GM06990 (cell line): ENCODE measurements around the gene DUSP9.

Experiments used
- DNase-seq: peaks from one replicate; pipeline ENCODE4 v3.0.0-alpha.2; 2011; ENCODE audit not compliant: insufficient read length; ENCODE audit errors: extremely low read depth
- H3K27me3 ChIP-seq: replicated peaks from 2 replicates; pipeline ENCODE4 v1.6.0; 2011; ENCODE audit warnings: low read length; ENCODE audit not compliant: control insufficient read depth, insufficient read depth
- H3K36me3 ChIP-seq: 2 replicates; pipeline ENCODE4 v1.5.1; 2011; ENCODE audit warnings: low read length; ENCODE audit not compliant: control insufficient read depth, insufficient read depth
- H3K4me3 ChIP-seq: replicated peaks from 2 replicates; pipeline ENCODE4 v1.5.1; 2011; ENCODE audit warnings: low read depth, mild to moderate bottlenecking, control low read depth, low read length
- CTCF ChIP-seq: IDR thresholded peaks from 2 replicates; pipeline ENCODE4 v1.5.1; 2011; ENCODE audit warnings: low read length, control low read depth, mild to moderate bottlenecking, inconsistent platforms; ENCODE audit not compliant: insufficient read depth, poor library complexity, severe bottlenecking

The DUSP9 gene

GRCh38 chrX:153653556-153653955, 6.6 kb downstream of the DUSP9 start:
- Histone ChIP-seq H3K4me3 (no peak overlapping the region), H3K27me3 (no peaks in the 10 kb centered on the region), H3K36me3 (no peaks in the 10 kb centered on the region)
- no peak for TF ChIP-seq CTCF
- no peak for DNase-seq

- Histone ChIP-seq H3K4me3 (no peak overlapping the region), H3K36me3 (no peaks in the 10 kb centered on the region), H3K27me3 (no peaks in the 10 kb centered on the region)
- no peak for TF ChIP-seq CTCF
- no peak for DNase-seq
These were observed 10.2 kb downstream of the DUSP9 start for GRCh38 chrX:153657161-153657560.

GRCh38 chrX:153659268-153659667, 12.3 kb downstream of the DUSP9 start:
- H3K4me3 ChIP-seq: no peak overlapping the region
- no peak for TF ChIP-seq CTCF
- H3K27me3 ChIP-seq: no peaks in the 10 kb centered on the region
- no peak for DNase-seq
- no peaks in the 10 kb centered on the region for H3K36me3 ChIP-seq

- no peaks in the 10 kb centered on the region for H3K27me3 ChIP-seq
- H3K36me3 ChIP-seq: no peaks in the 10 kb centered on the region
- no peak for DNase-seq
- TF ChIP-seq CTCF: peak; percentile 53
- no peak overlapping the region for H3K4me3 ChIP-seq
These were observed 15.3 kb downstream of the DUSP9 start for GRCh38 chrX:153662266-153662665.

- H3K27me3 ChIP-seq: no peaks in the 10 kb centered on the region
- no peak for DNase-seq
These were observed 18.8 kb downstream of the DUSP9 start for GRCh38 chrX:153665726-153666306.

More at GRCh38 chrX:153665726-153666306, 18.8 kb downstream of the DUSP9 start:
- H3K4me3 ChIP-seq: no peak overlapping the region
- H3K36me3 ChIP-seq: no peaks in the 10 kb centered on the region
- TF ChIP-seq CTCF: no peak
